UCSD-AML1 (cell line): Measurements from ENCODE around the gene RAB7A.

Experiments
- DNase-seq: peaks from one replicate; lab custom pipeline; 2025; ENCODE audit not compliant: unreplicated experiment; lab: John Stamatoyannopoulos, UW

The RAB7A gene

DNA sequence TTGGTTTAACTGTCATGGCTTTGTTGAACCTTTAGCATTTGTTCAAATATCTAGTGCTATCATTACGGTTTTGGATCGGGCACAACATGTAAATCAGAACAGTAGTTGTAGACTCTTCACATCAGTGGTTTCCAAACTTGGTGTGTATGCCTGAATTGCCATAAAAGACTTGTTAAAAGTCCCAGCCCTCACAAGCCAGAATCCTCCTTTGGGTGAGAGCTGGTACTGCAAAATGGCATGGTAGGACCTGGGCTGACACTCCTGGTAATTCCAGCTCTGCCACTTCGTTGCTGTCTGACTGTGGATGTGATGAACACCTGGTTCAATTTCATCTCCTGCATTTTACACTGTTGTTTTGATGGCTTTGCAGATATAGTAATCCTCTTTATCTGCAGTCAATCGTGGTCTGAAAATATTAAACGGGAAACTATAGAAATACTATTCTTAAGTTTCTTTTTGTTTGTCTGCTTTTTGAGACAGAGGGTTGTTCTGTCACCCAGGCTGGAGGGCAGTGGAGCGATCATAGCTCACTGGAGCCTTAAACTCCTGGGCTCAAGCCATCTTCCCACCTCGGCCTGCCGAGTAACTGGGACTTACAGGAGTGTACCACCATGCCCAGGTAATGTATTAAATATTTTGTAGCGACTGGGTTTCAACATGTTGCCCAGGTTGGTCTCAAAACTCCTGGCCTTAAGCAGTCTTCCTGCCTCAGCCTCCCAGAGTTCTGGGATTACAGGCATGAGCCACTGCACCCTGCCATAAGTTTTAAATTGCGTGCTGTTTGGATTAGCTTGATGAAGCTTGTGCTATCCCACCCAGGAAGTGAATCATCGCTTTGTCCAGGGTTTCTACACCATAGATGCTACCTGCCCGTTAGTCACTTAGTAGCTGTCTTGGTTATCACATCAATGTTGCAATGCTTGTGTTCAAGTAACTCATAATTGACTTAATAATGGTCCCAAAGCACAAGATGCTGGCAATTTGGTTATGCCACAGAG, 61.6 kb downstream of the RAB7A start:
- no peak for DNase-seq

DNA sequence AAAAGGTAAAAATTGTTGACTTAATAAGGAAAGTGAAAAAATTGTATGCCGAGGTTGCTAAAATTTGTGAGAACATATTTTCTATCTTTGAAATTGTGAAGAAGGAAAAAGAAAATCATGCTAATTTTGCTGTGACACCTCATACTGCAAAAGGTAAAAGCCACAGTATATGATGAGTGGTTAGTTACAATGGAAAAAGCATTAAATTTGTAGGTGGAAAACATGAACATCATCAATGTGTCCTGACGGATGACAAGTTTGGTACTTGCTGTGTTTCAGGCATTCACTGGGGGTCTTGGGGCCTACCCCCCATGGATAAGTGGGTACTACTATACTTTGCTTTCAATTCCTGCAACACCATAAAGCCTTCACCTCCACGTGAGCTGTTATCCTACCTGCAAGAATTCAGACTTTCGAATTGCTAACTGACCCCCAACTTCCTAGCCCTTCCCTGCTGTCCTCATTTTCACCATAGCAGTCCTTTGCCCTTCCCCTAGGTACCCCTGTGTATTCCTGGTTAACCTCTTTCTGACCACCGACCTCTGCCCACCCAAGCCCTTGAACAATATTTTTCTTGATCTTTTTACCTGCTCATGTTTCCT, 62.4 kb downstream of the RAB7A start:
- DNase-seq = no peak

DNA sequence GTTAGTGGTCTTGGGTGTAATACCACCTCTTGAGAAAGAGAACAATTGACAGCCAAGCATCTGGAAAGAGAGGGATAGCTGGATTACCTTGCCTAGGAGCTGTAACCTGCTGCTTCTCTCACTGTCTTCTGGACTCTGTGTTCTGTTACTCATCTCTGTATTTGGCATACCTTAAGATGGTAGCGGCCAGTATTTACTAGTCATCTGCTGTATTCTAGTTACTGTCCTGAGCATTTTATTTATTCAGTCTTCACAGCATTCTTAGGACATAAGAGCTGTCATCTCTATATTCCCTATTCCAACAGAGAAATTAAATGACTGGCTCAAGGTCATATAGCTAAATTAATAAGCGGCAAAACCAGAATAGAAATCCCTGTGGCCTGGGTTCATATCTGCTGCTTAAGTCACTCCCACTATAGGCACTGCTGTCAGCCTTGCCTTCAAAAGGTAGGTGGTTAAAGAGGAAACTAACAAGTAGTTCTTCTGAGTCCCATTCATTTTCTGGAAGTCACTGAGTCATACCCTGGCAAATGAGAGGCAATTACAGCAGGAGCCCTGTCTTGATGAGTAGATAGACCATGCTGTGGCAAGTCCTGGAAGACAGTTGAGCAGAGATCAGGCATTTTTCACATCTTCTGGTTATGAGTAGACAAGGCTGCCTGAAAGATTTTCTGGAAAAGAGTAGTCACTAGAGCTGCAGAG, 68.2 kb downstream of the RAB7A start:
- no peak for DNase-seq

DNA sequence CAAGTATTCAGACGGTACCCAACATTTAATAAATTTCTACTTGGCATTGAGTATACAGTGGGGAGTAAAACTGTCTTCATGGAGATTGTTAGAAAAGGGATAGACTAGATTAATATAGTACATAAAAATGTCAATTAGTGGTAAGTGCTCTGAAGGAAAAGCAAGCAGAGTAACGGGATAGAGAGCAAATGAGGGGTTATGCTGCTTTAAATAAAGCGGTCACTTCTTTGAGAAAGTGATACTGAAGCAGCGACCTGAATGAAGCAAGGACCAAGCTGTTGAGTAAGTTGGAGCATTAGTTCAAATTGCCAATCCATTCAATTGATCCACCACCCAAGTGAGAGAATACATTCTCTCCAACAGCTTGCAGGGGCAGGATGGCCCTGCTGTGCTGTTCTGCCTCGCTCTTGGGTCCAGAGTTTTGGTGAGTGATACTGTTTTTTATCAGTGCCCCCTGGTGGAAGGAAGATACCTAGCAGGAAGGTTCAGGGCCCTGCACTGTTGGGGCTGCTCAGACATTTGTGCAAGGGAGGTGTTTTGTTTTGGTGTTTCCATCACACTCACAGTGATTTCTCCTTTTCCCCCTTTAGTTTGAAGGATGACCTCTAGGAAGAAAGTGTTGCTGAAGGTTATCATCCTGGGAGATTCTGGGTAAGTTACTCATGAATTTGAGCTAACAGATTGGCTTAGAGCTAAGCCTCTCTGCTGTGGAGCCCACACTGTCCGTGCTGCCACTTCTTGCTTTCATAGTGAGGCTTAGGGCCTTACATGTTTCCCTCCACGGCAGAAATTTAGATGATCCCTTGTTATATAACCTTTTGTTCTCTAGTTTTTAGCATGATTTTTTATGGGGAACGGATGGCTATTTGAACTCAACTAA, 69.0 kb downstream of the RAB7A start:
- peak; percentile 43 for DNase-seq

DNA sequence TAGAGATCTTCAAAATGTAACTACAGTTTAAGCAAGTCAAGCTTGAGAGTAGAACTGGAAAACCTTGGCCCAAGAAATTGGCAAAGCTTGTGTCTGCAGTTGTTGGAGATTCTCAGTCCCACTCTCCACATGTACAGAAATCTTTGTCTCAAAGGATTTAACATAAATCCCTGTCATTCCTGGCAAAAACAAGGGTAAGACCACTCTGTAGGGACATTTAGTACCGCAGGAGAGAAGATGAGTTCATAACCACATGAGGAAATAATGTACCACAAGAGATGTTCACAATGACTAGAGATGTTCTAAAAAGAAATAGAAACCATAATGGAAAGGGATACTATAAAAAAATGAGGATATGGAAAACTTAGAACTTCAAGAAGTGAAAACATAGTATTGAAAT, 73.7 kb downstream of the RAB7A start:
- DNase-seq = no peak

DNA sequence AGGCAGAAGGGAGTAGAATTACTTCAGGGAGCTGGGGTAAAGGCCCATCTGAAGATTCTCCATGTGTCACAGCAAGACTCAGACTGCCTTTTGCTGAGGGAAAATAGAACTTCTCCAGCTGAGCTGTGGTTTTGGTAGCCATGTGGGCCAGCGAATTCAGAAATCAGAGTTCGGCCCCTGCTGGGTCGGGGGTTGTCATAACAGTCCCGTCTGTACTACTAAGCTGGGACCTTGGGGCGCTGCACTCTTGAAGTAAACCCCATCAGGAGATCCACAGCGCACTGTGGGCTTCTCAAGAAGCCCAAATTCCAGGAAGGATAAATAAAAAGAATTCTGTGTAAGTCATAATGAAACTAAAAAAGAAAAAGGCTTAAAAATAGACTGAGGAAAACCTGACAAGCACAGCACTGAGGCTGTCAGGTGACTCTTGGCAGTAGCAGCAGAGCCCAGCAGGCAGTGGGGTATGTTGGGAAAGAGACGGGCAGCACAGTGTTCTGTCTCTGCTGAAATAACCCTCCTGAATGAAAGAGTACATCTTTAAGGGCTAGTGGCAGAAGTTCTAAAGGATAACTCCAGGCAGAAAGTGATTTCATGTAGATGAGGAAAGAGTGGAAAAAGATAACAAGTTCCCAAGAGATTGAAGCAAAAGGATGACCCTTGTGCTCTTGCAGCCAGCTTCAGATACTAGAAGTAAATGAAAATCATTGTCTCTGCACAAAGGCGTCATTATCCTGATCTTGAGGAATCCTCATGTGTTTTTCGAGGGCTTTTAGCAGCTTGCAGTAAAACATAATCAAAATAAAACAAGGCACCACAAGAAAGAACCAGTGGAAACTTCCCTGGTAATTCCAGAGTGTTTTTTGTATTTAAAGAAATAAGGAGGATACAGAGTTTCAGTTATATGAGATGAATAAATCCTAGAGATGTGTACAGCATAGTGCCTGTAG, 74.5 kb downstream of the RAB7A start:
- no peak for DNase-seq

DNA sequence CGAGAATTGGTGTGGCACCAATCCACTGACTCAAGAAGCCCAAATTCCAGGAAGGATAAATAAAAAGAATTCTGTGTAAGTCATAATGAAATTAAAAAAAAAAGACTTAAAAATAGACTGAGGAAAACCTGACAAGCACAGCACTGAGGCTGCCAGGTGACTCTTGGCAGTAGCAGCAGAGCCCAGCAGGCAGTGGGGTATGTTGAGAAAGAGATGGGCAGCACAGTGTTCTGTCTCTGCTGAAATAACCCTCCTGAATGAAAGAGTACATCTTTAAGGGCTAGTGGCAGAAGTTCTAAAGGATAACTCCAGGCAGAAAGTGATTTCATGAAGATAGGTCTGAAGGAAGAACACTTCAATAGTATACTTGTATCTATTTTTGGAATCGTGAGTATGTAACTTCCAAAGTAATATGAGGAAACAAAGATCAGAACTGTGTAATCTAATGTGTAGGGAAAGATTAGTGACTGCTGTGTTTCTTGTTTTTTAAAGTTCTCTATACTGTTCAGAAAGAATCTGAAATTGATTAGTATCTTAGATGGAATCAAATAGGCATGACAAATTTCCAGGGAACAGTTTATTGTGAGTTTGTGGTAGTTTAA, 75.9 kb downstream of the RAB7A start:
- no peak for DNase-seq

DNA sequence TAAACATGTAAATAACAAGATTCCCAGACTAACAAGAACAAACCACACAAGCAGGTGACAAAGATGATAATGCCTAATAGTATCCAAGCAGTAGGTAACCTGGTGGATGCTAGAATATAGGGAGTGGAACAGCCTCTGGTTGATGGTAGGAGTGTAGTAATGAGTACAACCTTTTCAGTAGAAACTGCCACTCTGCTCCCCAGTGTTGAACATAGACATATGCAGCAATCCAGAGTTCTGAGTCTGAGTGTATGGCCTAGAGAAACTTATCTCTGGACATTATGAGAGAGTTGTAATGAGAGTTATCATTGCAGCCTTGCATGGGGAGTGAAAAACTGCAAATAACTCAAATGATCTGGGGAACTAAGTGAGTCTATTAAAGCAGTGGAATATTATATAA, 77.3 kb downstream of the RAB7A start:
- no peak for DNase-seq

DNA sequence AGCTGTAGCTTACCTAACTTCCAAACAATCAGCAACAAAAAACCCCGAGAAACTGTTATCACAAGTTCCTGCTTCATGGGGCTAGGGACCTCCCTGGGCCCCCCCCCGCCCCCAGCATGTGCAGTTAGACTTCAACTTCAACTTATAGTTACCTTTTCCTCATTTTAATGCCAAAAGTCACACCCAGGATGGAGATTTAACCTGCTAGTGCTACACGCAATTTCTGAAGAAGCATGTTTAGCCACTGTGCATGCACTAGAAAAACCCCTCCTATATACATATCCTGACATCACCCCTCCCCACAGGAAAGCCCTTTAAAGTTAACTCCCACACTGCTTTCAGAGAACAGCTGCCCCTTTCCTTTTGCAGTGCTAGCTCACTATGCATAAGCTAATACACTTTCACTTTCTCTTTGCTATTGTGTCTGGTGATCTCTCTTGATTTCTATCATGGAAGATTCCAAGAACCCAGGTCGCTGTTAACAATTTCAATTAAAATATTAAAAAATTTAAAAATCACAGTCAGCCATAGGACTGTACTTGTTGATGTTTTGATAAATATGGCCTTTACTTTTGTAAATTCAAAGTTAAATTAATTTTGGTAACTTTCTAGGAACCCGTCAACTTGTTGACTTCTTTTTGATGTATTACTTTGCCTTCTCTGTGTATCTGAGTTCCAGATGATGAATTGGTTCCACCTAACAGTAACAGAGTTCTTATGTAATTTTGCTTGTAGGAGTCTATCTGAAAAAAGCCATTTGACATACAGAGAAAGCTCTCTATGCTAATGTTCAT, 78.2 kb downstream of the RAB7A start:
- DNase-seq = no peak

DNA sequence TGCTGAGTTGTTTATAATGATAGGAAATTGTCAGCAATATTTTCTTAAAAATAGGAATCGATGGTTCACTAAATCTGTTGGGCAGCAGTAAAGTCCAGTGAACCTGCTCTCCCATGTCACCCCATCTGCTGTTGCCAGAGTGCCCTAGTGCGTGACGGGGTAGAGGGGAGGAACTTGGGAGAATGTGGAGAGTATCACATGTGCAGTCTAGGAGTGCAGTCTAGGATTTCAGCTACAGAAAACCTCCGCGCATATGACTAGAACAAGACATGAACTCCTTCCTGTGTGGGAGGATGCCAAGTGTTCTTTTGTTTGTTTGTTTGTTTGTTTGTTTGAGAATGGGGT, 78.8 kb downstream of the RAB7A start:
- no peak for DNase-seq

DNA sequence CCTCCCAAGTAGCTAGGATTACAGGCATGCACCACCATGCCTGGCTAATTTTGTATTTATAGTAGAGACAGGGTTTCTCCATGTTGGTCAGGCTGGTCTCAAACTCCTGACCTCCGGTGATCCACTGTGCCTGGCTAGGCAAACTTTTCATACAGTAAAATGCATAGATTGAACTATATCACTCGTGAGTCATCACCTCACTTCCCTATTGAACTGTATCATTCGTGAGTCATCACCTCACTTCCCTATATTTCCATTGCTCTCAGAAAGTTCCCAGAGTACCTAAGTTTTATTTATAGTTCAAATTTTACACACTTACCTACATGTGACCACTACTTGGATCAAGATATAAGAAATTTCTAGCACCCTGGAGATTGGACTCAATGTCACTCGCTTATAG, 79.8 kb downstream of the RAB7A start:
- DNase-seq = no peak

DNA sequence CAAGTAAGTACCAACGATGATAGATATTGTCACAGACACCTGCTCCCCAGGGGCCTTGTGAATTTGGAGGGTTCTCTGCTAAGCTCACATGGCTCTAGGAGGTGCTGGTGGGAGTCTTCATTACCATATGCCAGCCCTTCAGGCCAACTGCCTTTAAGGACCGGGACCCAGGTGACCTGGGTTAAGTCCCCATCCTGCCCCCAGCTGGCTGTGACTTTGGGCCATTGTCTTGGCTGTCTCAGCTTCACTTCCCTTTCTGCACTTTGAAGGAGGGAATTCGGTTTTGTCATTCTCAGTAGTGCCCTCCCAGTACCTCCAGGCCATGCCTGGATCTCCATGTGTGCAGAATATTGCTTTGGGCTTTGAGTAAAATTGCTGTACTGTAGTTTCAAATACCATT, 80.6 kb downstream of the RAB7A start:
- DNase-seq = no peak

DNA sequence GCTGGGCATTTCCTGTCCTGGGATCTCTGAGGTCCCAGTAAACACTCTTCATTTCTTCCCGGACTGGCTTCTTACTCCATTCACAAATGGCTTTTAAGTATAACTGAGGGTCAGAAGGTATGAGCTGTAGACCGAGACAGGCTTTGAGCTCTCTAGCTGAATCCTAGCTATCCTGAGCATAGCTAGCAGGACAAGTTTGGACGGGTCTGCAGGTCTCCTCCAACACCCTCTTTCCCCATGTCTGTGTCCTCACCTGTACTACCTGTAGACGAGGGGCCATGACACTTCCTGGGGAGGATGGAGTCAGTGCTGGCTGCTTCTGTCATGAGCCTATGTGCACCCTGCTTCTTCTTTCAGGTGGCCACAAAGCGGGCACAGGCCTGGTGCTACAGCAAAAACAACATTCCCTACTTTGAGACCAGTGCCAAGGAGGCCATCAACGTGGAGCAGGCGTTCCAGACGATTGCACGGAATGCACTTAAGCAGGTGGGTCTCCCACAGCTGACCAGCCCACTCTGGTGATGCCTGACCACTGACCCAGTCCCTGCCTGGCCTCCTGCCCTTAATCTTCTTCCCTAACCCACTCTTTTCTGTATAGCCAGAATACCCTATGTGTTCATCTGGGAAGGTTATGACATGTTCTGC, 81.3 kb downstream of the RAB7A start:
- no peak for DNase-seq

DNA sequence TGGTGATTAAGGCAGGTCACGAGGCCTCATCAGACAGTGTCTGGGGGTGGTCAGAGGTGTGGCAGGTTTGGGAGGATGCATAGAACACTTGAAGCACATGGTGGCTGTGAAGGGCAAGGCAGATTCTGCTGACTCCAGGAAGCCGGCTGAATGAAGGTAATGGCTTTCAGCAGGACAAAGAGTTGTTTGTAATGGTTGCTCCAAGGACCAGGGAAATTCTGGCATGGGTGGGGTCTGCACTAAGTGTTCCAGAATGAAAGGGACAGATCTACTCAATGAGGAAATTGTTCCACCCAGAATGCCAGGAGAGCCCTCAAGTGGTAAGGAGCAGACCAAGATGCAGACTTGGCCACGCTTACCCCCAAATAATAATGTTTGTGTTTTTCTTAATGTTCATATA, 82.7 kb downstream of the RAB7A start:
- no peak for DNase-seq

DNA sequence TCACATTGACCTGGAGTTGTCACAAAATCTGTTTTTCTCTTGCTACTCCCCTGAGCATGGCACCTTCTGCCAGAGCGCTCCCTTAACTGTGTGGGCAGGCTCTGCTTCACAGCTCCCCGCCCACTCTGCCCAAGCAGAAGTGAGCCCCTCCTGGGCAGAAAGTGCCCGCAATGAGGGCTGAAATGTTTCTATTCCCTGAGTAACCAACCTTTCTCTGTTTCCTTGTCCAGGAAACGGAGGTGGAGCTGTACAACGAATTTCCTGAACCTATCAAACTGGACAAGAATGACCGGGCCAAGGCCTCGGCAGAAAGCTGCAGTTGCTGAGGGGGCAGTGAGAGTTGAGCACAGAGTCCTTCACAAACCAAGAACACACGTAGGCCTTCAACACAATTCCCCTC, 87.1 kb downstream of the RAB7A start:
- no peak for DNase-seq

DNA sequence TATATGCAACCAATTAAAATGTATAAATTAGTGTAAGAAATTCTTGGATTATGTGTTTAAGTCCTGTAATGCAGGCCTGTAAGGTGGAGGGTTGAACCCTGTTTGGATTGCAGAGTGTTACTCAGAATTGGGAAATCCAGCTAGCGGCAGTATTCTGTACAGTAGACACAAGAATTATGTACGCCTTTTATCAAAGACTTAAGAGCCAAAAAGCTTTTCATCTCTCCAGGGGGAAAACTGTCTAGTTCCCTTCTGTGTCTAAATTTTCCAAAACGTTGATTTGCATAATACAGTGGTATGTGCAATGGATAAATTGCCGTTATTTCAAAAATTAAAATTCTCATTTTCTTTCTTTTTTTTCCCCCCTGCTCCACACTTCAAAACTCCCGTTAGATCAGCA, 88.1 kb downstream of the RAB7A start:
- DNase-seq = no peak

DNA sequence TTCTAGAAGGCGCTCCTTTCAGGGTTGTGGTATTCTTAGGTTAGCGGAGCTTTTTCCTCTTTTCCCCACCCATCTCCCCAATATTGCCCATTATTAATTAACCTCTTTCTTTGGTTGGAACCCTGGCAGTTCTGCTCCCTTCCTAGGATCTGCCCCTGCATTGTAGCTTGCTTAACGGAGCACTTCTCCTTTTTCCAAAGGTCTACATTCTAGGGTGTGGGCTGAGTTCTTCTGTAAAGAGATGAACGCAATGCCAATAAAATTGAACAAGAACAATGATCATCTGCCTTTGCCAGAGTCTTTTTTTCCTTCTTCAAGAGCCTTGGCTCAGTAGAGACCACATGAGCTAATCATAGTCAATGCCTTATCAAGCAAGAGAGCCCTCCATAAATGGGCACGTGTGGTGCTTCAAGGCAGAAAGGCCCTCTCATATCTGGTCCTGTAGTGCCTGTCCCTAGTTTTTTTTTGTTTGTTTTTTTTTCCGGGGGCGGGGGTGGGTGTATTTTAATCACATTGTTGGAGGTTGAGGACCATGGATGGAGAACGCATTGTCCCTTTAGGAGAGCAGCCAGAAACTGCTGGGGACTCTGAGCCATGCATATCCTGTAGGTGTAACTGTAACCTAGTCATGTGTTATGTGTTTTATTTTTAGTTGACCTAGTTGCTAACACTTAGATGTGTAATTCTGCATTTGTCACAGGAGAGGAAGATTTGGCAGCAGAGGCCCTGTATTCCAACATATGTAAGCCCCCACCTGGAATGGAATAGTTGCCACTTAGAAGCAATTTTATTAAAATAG, 88.7 kb downstream of the RAB7A start:
- no peak for DNase-seq
